ENCODE data around the gene CSDE1.

- TF ChIP-seq CTCF (IDR thresholded peaks at IDR 0.05) (no peak), POLR2A (IDR thresholded peaks at IDR 0.05) (no peak)
These were observed 85.9 kb downstream of the CSDE1 start for GRCh38 chr1:114671939-114672275.
